NCI-H1694 treated with DMSO at 0.1 percent for 48 hours (cell line): Measurements from ENCODE around the gene NDFIP2.

ENCODE experiments used
- DNase-seq: peaks from one replicate; lab custom pipeline; 2025; lab: John Stamatoyannopoulos, UW

NDFIP2 gene

DNA sequence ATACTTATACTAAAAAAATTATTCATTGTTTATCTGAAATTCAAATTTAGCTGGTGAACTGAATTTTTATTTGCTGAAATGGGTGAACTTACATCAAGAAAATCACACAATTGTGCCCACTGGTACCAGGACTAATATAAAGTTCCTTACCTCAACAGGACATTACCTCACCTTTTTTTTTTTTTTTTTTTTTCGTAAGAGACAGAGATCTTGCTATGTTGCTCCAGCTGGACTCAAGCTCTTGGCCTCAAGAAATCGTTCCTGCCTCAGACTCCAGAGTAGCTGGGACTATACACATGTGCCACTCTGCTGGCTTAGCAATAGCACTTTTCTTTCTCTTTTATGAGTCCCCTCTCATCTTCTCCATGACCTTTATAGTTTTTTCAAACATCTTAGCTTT is 22.5 kb upstream of the NDFIP2 start:
- no peak for DNase-seq

DNA sequence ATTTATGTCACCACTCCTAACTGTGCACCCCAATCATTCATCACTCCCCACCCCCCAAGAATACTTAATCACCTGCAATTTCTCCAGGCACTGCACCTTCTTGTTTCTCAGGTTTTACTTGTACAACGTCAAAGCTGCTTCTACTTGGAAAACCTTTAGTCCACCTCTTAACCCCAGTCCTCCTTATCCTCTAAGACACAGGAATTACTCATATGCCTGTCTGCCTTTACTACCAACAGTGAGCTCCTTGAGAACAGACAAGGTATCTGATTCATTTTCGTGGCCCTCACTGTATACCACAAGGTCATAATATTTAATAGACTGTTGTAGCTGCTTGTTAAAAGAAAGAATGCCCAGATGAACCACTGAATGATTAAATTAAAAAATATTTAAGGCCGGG is 21.0 kb upstream of the NDFIP2 start:
- DNase-seq, result no peak

- DNase-seq, result no peak
Measured at GRCh38 chr13:79462895-79463294, 18.1 kb upstream of the NDFIP2 start.

GRCh38 chr13:79463604-79464003 is 17.4 kb upstream of the NDFIP2 start:
- no peak for DNase-seq

DNA sequence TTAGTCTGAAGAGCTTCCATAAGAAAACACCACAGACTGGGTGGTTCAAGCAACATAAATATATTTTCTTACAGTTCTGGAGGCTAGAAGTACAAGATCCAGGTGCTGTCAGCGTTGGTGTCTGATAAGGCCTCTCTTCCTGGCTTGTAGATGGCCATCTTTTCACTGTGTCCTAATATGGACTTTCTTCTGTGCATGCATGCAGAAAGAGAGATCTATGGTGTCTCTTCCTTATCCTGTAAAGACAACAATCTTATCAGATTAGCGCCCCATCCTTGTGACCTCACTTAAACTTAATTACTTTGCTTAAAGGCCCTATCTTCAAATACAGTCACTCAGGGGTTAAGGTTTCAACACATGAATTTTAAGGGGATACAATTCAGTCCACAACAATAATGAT is 14.1 kb upstream of the NDFIP2 start:
- no peak for DNase-seq

- DNase-seq, result no peak
Measured at GRCh38 chr13:79468402-79468801, 12.6 kb upstream of the NDFIP2 start.

DNA sequence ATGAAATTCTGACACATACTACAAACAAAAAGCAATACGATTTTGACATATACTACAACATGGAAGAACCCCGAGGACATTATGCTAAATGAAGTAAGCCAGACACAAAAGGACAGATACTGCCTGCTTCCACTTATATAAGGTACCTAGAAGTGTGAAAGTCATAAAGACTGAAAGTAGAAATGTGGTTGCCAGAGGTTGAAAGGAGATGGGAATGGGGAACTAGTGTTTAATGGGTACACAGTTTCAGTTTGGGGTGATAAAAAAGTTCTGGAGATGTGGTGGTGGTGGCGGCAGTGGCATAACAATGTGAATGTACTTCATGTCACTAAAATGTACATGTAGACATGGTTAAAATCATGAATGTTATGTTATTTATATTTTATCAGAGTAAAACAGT is 12.1 kb upstream of the NDFIP2 start:
- no peak for DNase-seq

DNA sequence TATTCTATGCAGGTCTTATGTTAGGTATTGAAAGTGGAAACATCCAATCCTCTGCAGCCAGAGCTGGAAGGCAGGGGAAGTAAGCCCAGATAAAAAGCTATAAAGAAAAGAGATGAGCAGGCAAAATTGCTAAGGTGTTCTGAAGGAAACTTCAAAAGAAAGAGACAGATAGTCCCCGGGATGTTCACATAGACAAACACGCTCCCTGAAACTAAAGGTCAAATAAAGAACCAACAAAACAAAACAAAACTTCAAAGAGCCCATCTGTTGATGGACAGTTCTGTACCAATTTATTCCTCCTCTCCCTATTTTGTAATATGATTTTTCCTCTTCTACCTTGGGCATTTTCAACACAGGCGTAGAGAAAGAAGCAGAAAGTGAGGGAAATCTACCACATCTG is 11.3 kb upstream of the NDFIP2 start:
- no peak for DNase-seq

- DNase-seq, result no peak
Measured at GRCh38 chr13:79470666-79471065, 10.3 kb upstream of the NDFIP2 start.

DNA sequence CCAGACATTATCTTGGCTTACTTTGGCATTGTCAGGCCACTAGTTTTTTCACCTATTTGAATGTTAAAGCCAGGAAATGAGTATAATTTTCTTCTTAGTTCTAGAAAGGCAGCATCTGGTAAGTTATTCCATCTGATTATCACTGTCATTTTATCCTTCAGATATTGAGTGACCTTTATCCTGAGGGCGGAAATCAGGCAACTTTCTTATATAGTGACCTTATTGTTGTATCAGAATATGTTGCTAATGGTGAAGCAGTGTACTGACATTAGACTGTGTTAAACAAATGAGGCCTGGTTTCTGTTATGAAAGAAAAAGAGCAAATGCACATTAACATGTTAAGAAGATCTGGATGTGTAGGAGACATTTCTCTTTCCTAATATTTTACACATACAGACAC is 5.4 kb upstream of the NDFIP2 start:
- no peak for DNase-seq

- no peak for DNase-seq
Measured at GRCh38 chr13:79477968-79478367, 3.0 kb upstream of the NDFIP2 start.

- DNase-seq, result no peak
Measured at GRCh38 chr13:79479882-79480281, 1.1 kb upstream of the NDFIP2 start.

DNA sequence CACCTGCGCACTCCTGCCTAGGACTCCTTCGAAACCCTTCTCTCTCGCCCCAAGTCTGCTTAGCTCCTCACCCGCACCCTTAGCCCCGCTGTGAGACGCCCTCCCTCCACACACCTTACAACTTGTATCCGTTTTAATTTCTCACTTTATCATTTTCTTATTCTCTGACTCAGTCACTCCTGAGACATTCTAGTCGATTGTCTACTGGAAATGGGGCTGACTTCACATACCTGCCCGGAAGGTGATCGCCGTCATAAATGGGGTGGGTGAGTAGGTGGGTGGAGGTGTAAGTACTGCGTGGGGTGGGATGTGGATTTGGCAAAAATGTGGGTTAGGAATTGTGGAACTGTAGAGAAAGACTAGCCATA is 714 bp downstream of the NDFIP2 start:
- DNase-seq, result no peak

GRCh38 chr13:79482281-79482970 is 1.5 kb downstream of the NDFIP2 start:
- no peak for DNase-seq

DNA sequence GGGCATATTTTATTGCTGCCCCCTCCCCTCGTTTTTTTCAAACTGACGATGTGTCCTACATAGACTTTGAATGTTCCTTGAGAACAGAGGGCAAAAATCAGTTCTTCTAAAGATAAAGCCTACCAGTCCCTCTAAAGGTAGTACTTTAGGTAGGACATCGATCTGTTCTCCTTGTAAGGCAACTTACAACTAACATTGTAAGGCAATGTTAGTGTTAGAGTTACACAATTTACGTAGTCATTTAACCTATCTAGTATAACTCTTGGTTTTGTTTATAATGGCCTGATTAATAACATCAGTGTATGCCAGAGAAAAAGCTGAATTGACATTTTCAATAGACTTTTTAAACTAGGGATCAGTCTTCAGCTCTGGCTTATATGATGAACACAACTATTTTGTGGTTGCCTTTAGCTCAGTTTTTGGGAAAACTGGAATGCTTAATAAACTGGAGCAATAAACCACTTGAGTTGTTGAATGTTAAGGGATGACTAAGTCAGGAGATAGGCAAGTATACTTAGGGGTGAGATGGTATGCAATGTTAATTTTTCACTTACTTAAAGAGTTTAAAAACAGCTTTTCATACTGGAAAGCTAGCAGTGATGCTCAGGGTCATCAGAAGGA is 2.2 kb downstream of the NDFIP2 start:
- no peak for DNase-seq

DNA sequence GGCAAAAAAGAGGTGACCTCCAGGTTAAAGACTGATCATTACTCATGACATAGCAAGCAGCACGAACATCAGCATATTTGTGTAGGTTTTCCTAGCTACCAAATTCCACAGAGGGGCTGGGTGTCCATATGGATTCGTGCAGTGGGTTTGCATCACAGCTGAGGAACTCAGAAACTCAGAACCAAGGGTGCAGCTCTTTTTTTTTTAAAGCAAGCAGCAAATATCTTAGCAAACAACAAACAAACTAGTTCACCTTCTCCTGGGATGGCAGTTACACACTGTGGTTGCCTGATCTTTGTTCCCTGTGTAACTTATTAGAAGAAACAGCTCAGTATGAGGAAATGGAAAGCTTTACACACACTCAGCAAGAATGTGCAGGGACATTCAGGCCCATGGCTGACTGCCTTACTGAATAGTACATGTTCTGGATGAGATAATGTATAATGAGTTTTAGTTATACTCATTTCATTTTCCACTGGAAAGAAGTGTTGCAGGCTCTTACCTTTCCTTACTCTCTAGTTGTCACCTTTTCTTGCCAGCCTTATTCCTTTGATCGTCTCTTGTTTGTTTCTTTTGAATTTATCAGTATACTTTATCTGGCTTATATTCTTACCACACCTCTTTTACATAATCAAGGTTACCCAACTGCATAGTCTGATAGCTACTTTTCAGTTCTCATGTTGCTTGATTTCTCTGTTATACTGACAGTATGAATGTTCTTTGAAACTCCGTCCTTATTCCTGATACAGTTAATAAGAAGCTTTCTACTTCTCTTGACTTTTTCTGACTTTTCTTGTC is 4.3 kb downstream of the NDFIP2 start:
- DNase-seq, result no peak

DNA sequence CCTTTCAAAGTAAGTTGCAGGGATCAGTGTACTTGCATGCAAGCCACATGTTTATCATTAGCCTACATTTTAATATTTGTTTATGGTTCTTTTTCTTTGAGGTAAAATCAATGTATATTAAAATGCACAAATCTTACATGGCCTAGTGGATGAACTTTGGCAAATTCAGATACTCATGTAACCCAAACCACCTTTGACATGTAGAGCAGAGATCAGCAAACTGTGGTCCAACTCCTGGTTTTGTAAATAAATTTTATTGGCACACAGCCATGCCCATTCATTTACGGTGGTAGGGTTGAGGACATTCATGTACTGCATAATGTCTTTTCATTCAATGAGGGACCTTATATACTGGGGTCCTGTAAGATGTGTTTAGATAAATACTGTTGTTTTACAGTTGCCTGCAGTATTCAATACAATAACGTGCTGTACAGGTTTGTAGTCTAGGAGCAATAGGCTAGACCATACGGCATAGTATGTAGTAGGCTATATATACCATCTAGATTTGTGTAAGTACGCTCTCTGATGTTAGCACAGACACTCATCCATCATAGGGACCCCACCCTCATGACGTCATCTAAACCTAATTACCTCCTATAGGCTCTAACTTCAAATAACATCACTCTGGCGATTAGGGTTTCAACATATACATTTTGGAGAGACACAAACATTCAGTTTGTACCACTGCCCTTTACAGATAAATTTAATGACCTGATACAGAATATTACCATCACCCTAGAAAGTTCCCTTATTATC is 5.7 kb downstream of the NDFIP2 start:
- DNase-seq, result no peak

DNA sequence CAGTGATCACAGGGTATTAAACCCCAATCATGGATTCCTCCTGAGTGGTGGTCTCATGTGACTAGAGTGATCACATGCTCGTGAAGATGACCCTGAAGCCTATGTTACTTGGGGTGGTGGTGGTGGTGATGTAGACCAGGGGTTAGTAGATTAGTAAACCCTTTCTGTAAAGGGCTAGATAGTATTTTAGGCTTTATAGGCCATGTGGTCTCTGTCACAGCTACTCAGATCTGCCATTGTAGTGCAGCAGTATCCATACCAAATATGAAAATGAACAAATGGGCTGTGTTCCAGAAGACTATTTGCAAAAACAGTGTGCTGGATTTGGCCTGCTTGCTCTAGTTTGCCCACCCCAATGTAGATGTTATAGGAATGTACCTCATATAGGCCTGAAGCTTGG is 9.4 kb downstream of the NDFIP2 start:
- no peak for DNase-seq

GRCh38 chr13:79490824-79491223 is 9.9 kb downstream of the NDFIP2 start:
- DNase-seq, result no peak

GRCh38 chr13:79491715-79492114 is 10.8 kb downstream of the NDFIP2 start:
- DNase-seq, result no peak

DNA sequence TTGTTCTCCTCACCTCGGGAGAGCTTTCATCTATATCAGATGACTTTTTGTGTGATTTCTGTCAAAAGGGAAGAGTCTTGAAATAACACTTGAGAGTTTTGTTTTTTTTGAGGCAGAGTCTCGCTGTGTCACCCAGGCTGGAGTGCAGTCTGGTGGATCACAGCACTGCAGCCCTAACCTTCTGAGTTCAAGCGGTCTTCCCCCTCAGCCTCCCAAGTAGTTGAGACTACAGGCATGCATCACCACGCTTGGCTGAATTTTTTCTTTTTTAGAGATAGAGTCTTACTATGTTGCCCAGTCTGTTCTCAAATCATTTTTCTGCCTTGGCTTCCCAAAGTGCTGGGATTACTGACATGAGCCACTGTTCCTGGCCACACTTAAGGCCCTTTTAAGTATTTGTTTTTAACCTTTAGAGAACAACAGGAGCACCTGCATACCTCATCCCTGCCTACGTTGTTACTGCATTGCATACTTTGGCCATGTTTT is 11.4 kb downstream of the NDFIP2 start:
- DNase-seq, result no peak

DNA sequence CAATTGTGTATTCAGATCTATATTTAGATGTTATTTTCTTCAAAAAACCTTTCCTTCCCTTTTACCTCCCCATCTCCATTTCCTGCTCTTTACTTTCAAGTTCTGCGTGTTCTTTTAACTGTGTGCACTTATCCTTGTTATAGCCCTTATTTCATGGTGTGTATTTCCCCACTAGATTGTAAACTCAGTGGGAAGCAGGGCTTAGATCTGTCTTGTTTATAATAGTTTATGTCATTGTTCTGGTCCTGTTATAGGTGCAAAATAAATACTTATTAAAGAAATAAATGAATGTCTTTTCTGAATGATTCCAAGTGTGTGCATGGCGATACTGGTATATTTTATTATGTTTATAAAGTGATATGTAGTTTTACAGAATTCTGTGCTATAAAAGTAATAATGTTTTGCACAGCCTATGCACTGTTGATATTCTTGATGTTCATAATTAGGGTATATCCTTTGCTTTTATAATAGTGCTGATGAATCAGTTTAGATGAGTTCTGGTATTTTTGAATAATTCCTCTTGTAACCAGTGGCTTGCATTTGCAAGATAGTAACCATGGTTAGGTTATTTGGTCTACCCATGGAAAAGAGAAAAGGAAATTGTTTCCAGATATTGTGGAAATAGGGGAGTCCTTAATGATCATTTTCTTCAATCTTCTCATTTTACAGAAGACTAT is 12.1 kb downstream of the NDFIP2 start:
- DNase-seq, result no peak
